ENCODE measurements around the gene PLEKHG2.

PLEKHG2 gene

GRCh38 chr19:39401070-39401548 is 11.4 kb upstream of the PLEKHG2 start:
- peak overlapping the region; percentile 96 for H3K4me2 ChIP-seq (ENCODE audit: low read length)
- peaks cover 19% of the 10 kb centered on the region for H3K36me3 ChIP-seq (replicated peaks; ENCODE audit: low read depth, low read length)
- H3K9me3 ChIP-seq (ENCODE audit: insufficient read depth, low read length), result no peaks in the 10 kb centered on the region; the same call in 1 of the 2 replicates
- H3K4me1 ChIP-seq (ENCODE audit: low read length), result peaks cover 82% of the 10 kb centered on the region
- no peaks in the 10 kb centered on the region for H3K79me2 ChIP-seq (ENCODE audit: low read length)
- H3K9ac ChIP-seq (ENCODE audit: low read length), result peak overlapping the region; percentile 91; the same call in 1 of the 2 replicates
- H3K27ac ChIP-seq (ENCODE audit: low read length), result peak overlapping the region; percentile 87
- H3K27me3 ChIP-seq (ENCODE audit: low read depth, low read length), result no peaks in the 10 kb centered on the region
- TF ChIP-seq, protein P1, sequence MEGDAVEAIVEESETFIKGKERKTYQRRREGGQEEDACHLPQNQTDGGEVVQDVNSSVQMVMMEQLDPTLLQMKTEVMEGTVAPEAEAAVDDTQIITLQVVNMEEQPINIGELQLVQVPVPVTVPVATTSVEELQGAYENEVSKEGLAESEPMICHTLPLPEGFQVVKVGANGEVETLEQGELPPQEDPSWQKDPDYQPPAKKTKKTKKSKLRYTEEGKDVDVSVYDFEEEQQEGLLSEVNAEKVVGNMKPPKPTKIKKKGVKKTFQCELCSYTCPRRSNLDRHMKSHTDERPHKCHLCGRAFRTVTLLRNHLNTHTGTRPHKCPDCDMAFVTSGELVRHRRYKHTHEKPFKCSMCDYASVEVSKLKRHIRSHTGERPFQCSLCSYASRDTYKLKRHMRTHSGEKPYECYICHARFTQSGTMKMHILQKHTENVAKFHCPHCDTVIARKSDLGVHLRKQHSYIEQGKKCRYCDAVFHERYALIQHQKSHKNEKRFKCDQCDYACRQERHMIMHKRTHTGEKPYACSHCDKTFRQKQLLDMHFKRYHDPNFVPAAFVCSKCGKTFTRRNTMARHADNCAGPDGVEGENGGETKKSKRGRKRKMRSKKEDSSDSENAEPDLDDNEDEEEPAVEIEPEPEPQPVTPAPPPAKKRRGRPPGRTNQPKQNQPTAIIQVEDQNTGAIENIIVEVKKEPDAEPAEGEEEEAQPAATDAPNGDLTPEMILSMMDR (IDR thresholded peaks at IDR 0.05; ENCODE audit: low read depth, low read length), result no peak
- no peak for TF ChIP-seq EZH2phosphoT487 (IDR thresholded peaks at IDR 0.05; ENCODE audit: low read depth)
- H2AFZ ChIP-seq (ENCODE audit: low read depth, low read length), result no peak overlapping the region
- no peaks in the 10 kb centered on the region for H4K20me1 ChIP-seq (ENCODE audit: insufficient read depth, low read length)
- H3K4me3 ChIP-seq (ENCODE audit: low read length), result peak overlapping the region; percentile 72; the same call in 1 of the 2 replicates

DNA sequence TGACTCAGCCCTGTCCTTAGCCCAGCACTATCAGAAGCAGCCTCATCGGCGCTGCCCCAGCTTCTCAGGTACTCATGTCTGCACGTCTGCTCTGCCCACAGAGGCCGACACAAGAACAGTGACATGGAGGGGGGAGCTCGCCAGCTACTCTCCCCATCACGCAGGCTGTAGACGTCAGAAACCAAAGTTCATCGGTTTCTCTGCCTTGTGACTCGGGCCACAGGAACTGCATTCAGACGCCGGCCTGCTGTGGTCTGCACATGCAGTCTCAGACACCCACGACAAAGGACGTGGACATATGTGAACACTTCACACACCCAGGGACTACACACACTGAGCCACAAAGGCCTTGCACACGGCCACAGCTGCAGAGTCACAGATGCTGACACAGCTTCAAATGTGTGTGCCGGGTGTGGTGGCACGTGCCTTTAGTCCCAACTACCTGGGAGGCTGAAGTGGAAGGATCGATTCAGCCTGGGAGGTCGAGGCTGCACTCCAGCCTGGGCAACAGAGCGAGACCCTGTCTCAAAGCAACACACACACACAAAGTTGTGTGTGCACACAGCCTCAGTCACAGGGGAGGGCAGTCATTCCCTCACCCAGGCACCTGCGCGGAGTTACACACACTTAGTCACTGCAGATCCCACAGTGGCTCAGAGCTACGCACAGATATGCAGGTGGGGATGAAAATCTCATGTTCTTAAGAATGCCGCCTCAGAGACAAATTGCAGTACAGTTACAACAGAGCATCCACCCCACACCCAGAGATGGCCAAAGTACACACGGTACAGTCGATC is 10.7 kb upstream of the PLEKHG2 start:
- Histone ChIP-seq H4K20me1 (ENCODE audit: insufficient read depth, low read length) (no peaks in the 10 kb centered on the region), H3K9ac (ENCODE audit: low read length) (peak overlapping the region; percentile 91), H3K4me2 (ENCODE audit: low read length) (peak overlapping the region; percentile 96), H3K4me1 (ENCODE audit: low read length) (peaks cover 82% of the 10 kb centered on the region), H2AFZ (ENCODE audit: low read depth, low read length) (peak overlapping the region; percentile 30; the same call in 1 of the 2 replicates), H3K27me3 (ENCODE audit: low read depth, low read length) (no peaks in the 10 kb centered on the region), H3K4me3 (ENCODE audit: low read length) (peak overlapping the region; percentile 72), H3K9me3 (ENCODE audit: insufficient read depth, low read length) (no peaks in the 10 kb centered on the region; the same call in 1 of the 2 replicates), H3K27ac (ENCODE audit: low read length) (peak overlapping the region; percentile 87), H3K36me3 (replicated peaks; ENCODE audit: low read depth, low read length) (peaks cover 19% of the 10 kb centered on the region), H3K79me2 (ENCODE audit: low read length) (peaks cover 1% of the 10 kb centered on the region)
- TF ChIP-seq, protein P1 (IDR thresholded peaks at IDR 0.05; ENCODE audit: low read depth, low read length), result no peak
- TF ChIP-seq EZH2phosphoT487 (IDR thresholded peaks at IDR 0.05; ENCODE audit: low read depth), result no peak

DNA sequence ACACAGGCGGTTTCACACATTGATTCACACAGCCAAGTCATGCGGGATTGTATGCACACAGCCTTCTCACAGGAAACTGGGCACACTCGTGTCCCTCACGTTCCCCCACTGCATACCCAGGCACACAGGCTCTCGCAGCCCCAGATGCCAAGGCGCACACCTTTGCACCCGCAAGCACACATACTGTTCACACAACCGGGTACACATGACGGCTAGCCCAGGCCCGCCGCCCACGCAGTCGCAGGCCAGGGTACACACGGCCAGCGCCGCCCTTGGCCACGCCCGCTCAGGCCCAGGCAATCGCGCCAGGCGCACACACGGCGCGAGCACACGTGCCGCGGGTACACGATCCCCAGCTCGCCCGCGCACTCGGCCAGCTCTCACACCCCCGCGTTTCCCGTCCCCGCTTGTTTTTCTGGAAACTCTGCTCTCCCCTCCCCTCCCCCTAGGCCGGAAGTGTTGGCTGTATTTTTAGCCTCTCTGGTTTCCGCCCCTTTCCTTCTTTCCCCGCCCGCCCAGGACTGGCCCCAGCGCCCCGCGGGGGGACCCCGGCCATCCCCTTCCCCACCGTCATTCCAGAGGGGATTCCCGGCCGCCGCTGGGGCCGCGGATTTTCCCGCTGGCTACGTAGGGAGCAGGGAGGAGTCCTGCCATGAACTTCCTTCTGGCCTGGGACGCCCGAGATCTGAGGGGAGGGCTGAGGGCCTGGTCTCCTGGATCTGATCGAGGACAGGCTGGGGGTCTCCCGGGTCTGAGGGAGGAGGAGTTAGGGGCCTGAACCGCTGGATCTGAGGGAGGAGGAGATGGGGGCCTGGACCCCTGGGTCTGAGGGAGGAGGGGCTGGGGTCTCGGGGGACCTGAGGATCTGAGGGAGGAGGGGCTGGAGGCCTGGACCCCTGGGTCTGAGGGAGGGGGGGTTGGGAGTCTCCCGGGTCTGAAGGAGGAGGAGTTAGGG is 9.8 kb upstream of the PLEKHG2 start:
- H3K9ac ChIP-seq (ENCODE audit: low read length), result peak overlapping the region; percentile 91
- H3K27me3 ChIP-seq (ENCODE audit: low read depth, low read length), result no peaks in the 10 kb centered on the region
- peak overlapping the region; percentile 72 for H3K4me3 ChIP-seq (ENCODE audit: low read length)
- H3K36me3 ChIP-seq (replicated peaks; ENCODE audit: low read depth, low read length), result peaks cover 22% of the 10 kb centered on the region
- peak overlapping the region; percentile 87 for H3K27ac ChIP-seq (ENCODE audit: low read length)
- H4K20me1 ChIP-seq (ENCODE audit: insufficient read depth, low read length), result peaks cover 5% of the 10 kb centered on the region
- TF ChIP-seq, protein P1 (IDR thresholded peaks at IDR 0.05; ENCODE audit: low read depth, low read length), result no peak
- TF ChIP-seq EZH2phosphoT487 (IDR thresholded peaks at IDR 0.05; ENCODE audit: low read depth), result no peak
- peaks cover 79% of the 10 kb centered on the region for H3K4me1 ChIP-seq (ENCODE audit: low read length)
- peak overlapping the region; percentile 30; the same call in 1 of the 2 replicates for H2AFZ ChIP-seq (ENCODE audit: low read depth, low read length)
- H3K79me2 ChIP-seq (ENCODE audit: low read length), result peaks cover 10% of the 10 kb centered on the region
- peak overlapping the region; percentile 96 for H3K4me2 ChIP-seq (ENCODE audit: low read length)
- H3K9me3 ChIP-seq (ENCODE audit: insufficient read depth, low read length), result no peaks in the 10 kb centered on the region; the same call in 1 of the 2 replicates

Data from OCI-LY3 (cell line).